ENCODE measurements around the gene LMF1. TPM values are rescaled to one million over a fixed set of nuclear protein-coding genes. Genes with fewer than 3 reads are reported as not detected.

The LMF1 gene
- total RNA-seq, 4 donors from 2014 or later, result 23.2 to 97.8 (median 89.1) TPM

GRCh38 chr16:805474-805873 lies 165.3 kb downstream of the LMF1 start:
- peaks cover 9 to 10% of the 10 kb centered on the region in 2 donors for H3K4me1 ChIP-seq
- no peak for DNase-seq
- peaks cover under 1% of the 10 kb centered on the region for H3K27me3 ChIP-seq
- no peak for TF ChIP-seq POLR2A (IDR thresholded peaks at IDR 0.05)
- no peak for TF ChIP-seq CTCF (IDR thresholded peaks at IDR 0.05)
- H3K27ac ChIP-seq, result no peak overlapping the region
- H3K4me3 ChIP-seq (replicated peaks in 1 of 3), result no peak overlapping the region
- H3K9me3 ChIP-seq, result no peaks in the 10 kb centered on the region
- intact Hi-C loops (cut with DNase I), result no loop called here
- no peaks in the 10 kb centered on the region for H3K36me3 ChIP-seq
- 89 to 93% methylated on average over 3 to 6 of the region's 17 CpGs for WGBS, 2 donors

- H3K27me3 ChIP-seq, result peaks cover 8% of the 10 kb centered on the region
- H3K4me3 ChIP-seq (replicated peaks in 1 of 3), result no peak overlapping the region
- no peak overlapping the region for H3K27ac ChIP-seq
- no peak for DNase-seq
- no peaks in the 10 kb centered on the region for H3K36me3 ChIP-seq
- H3K9me3 ChIP-seq, result no peaks in the 10 kb centered on the region
- WGBS, 2 donors, result 51 to 59% methylated on average over 32 to 33 of the region's 33 CpGs
- TF ChIP-seq POLR2A (IDR thresholded peaks at IDR 0.05), result no peak
- TF ChIP-seq CTCF (IDR thresholded peaks at IDR 0.05), result no peak
- peaks cover 9 to 10% of the 10 kb centered on the region in 2 donors for H3K4me1 ChIP-seq
- intact Hi-C loops (cut with DNase I), result no loop called here
Measured at GRCh38 chr16:804193-805048, 166.4 kb downstream of the LMF1 start.

- Histone ChIP-seq H3K36me3 (no peaks in the 10 kb centered on the region), H3K4me1 (peaks cover 8 to 9% of the 10 kb centered on the region in 2 donors), H3K9me3 (no peaks in the 10 kb centered on the region), H3K4me3 (replicated peaks in 1 of 3) (no peak overlapping the region), H3K27ac (no peak overlapping the region), H3K27me3 (peaks cover 8% of the 10 kb centered on the region)
- intact Hi-C loops (cut with DNase I), result no loop called here
- 24 to 26% methylated on average over 8 of the region's 8 CpGs for WGBS, 2 donors
- DNase-seq, result no peak
- TF ChIP-seq CTCF (IDR thresholded peaks at IDR 0.05) (no peak), POLR2A (IDR thresholded peaks at IDR 0.05) (no peak)
Measured at GRCh38 chr16:803754-804080, 167.1 kb downstream of the LMF1 start.

Other genes starting within 250 kb of the LMF1 start
- 100 to 1,000 TPM in 1 of 4 donors, 10 to 100 TPM in 3; 56.4 to 109 (median 63.8) TPM for gene ANTKMT, start 249.8 kb downstream of the LMF1 start, total RNA-seq
- gene CCDC78, start 244.5 kb downstream of the LMF1 start, total RNA-seq, result under 1 TPM in 1 of 4 donors, not detected in 3; 0.27 TPM
- gene HAGHL, start 243.9 kb downstream of the LMF1 start, total RNA-seq, result 1 to 10 TPM in 3 of 4 donors, not detected in 1; 3.8 to 8.7 (median 5.1) TPM
- gene CIAO3, start 230.0 kb downstream of the LMF1 start, total RNA-seq, result 10 to 100 TPM; 38.7 to 53.8 (median 44.6) TPM
- gene MSLN, start 210.2 kb downstream of the LMF1 start, total RNA-seq, result not detected
- gene RPUSD1, start 182.6 kb downstream of the LMF1 start, total RNA-seq, result 10 to 100 TPM; 14.1 to 27.9 (median 20.8) TPM
- gene CHTF18, start 182.4 kb downstream of the LMF1 start, total RNA-seq, result 10 to 100 TPM; 10.1 to 14.6 (median 11.7) TPM
- not detected for gene GNG13, start 170.2 kb downstream of the LMF1 start, total RNA-seq
- gene SOX8, start 10.8 kb upstream of the LMF1 start, total RNA-seq, result under 1 TPM in 3 of 4 donors, not detected in 1; 0.15 to 0.78 (median 0.27) TPM
- not detected for gene SSTR5, start 101.8 kb upstream of the LMF1 start, total RNA-seq
- gene C1QTNF8, start 125.3 kb upstream of the LMF1 start, total RNA-seq, result not detected
- 10 to 100 TPM in 2 of 4 donors, 1 to 10 TPM in 2; 8.4 to 12.4 (median 9.3) TPM for gene CACNA1H, start 182.1 kb upstream of the LMF1 start, total RNA-seq